Fibroblast of lung (primary cell): ENCODE measurements around the gene CASKIN1. TPM values are rescaled to one million over a fixed set of nuclear protein-coding genes. Genes with fewer than 3 reads are reported as not detected.

Source experiments
- DNase-seq, 2 donors: peaks; one replicate each; pipeline versions ENCODE4 v3.0.0 to v3.0.0-alpha.2; 2010; ENCODE audit warnings: low read depth in 2 of 2
- H2AFZ ChIP-seq: 2 replicates; pipeline ENCODE4 v1.5.1; 2012; ENCODE audit warnings: low read length, control low read depth, inconsistent platforms
- H3K27ac ChIP-seq: 2 replicates; pipeline ENCODE4 v1.5.1; 2011; ENCODE audit warnings: low read length, control low read depth; ENCODE audit not compliant: insufficient read depth
- H3K27me3 ChIP-seq: 2 replicates; pipeline ENCODE4 v1.5.1; 2011; ENCODE audit warnings: mild to moderate bottlenecking, low read length; ENCODE audit not compliant: control insufficient read depth, insufficient read depth
- H3K36me3 ChIP-seq: 2 replicates; pipeline ENCODE4 v1.5.1; 2011; ENCODE audit warnings: low read length; ENCODE audit not compliant: control insufficient read depth, insufficient read depth
- H3K4me1 ChIP-seq: 2 replicates; pipeline ENCODE4 v1.5.1; 2011; ENCODE audit warnings: low read length; ENCODE audit not compliant: control insufficient read depth, insufficient read depth; ENCODE audit errors: extremely low read depth
- H3K4me2 ChIP-seq: 2 replicates; pipeline ENCODE4 v1.5.1; 2011; ENCODE audit warnings: low read length, control low read depth; ENCODE audit not compliant: insufficient read depth; ENCODE audit errors: extremely low read depth
- H3K4me3 ChIP-seq, 4 experiments: fragments of 200-600 bp in 1 of 4; sonication (generic) in 1 of 4; replicated peaks in 1 of 4; 2 replicates each; pipeline ENCODE4 v1.5.1; 2011 to 2016; ENCODE audit warnings: low read length in 4 of 4, low read depth in 3 of 4, mild to moderate bottlenecking in 3 of 4, control low read depth in 2 of 4, inconsistent platforms in 1 of 4, mixed read lengths in 1 of 4; ENCODE audit not compliant: insufficient read depth in 1 of 4; ENCODE audit errors: control extremely low read depth in 1 of 4
- H3K79me2 ChIP-seq: 2 replicates; pipeline ENCODE4 v1.5.1; 2012; ENCODE audit warnings: mild to moderate bottlenecking, low read length, inconsistent platforms; ENCODE audit not compliant: control insufficient read depth, insufficient read depth
- H3K9ac ChIP-seq: 2 replicates; pipeline ENCODE4 v1.5.1; 2011; ENCODE audit warnings: mild to moderate bottlenecking, low read length, control low read depth; ENCODE audit not compliant: insufficient read depth
- H3K9me3 ChIP-seq: 2 replicates; pipeline ENCODE4 v1.5.1; 2012; ENCODE audit warnings: low read depth, low read length; ENCODE audit not compliant: control insufficient read depth, insufficient read depth
- H4K20me1 ChIP-seq: 2 replicates; pipeline ENCODE4 v1.5.1; 2011; ENCODE audit warnings: low read length; ENCODE audit not compliant: control insufficient read depth, insufficient read depth; ENCODE audit errors: extremely low read depth
- CTCF ChIP-seq, 2 donors: IDR thresholded peaks in 1 of 2; conservative IDR thresholded peaks in 1 of 2; 1 replicate in 1 of 2; 2 replicates in 1 of 2; pipeline ENCODE4 v1.5.1; 2011 to 2012; ENCODE audit warnings: low read length in 2 of 2, control low read depth in 1 of 2, inconsistent platforms in 1 of 2, low read depth in 1 of 2, mild to moderate bottlenecking in 1 of 2
- EZH2 ChIP-seq: IDR thresholded peaks from 2 replicates; pipeline ENCODE4 v1.5.1; 2012; ENCODE audit warnings: low read length, control low read depth, mild to moderate bottlenecking; ENCODE audit errors: missing control alignments
- polyA plus RNA-seq, 2 donors: library from polyadenylated mRNA; depleted of rRNA in 1 of 2; stranded (reverse) in 1 of 2; unstranded in 1 of 2; fragments of >200 nt; gene quantifications; 2 replicates each; pipeline ENCODE4 v1.2.1, GENCODE V29; 2011 to 2012; ENCODE audit warnings: missing spikeins in 1 of 2
- total RNA-seq: library from RNA; depleted of rRNA; stranded (reverse); fragments of >200 nt; gene quantifications from 2 replicates; pipeline ENCODE4 v1.2.1, GENCODE V29; 2014

CASKIN1 gene
- total and polyA plus RNA-seq, 2 donors (not counting 1 experiment from before 2014, with no cell fraction given), result 0.01 to 0.17 TPM

GRCh38 chr16:2229091-2229490 lies 32.7 kb upstream of the CASKIN1 start:
- H3K79me2 ChIP-seq, result peaks cover 35% of the 10 kb centered on the region
- peaks cover 2% of the 10 kb centered on the region for H3K4me1 ChIP-seq

GRCh38 chr16:2228161-2228824 lies 31.9 kb upstream of the CASKIN1 start:
- Histone ChIP-seq H3K4me2 (no peak overlapping the region), H3K4me1 (peaks cover 2% of the 10 kb centered on the region), H4K20me1 (no peaks in the 10 kb centered on the region), H2AFZ (no peak overlapping the region), H3K9ac (no peak overlapping the region), H3K27ac (no peak overlapping the region), H3K4me3 (no peak overlapping the region), H3K36me3 (peaks cover 24% of the 10 kb centered on the region), H3K27me3 (no peaks in the 10 kb centered on the region), H3K9me3 (no peaks in the 10 kb centered on the region), H3K79me2 (peaks cover 40% of the 10 kb centered on the region)
- no peak for DNase-seq
- TF ChIP-seq EZH2, result no peak
- no peak for TF ChIP-seq CTCF (conservative IDR thresholded peaks at IDR 0.05 in 1 of 2, IDR thresholded peaks at IDR 0.05 in 1 of 2; ENCODE audit: low read depth in 1 of 2, low read length in 2 of 2)

More at GRCh38 chr16:2229091-2229490, 32.7 kb upstream of the CASKIN1 start:
- H3K4me3 ChIP-seq, result no peak overlapping the region
- H3K27ac ChIP-seq, result no peak overlapping the region
- H3K4me2 ChIP-seq, result no peak overlapping the region
- no peak for DNase-seq
- no peak for TF ChIP-seq CTCF (conservative IDR thresholded peaks at IDR 0.05 in 1 of 2, IDR thresholded peaks at IDR 0.05 in 1 of 2; ENCODE audit: low read depth in 1 of 2, low read length in 2 of 2)
- no peak for TF ChIP-seq EZH2
- no peaks in the 10 kb centered on the region for H3K27me3 ChIP-seq
- H4K20me1 ChIP-seq, result no peaks in the 10 kb centered on the region
- no peak overlapping the region for H3K9ac ChIP-seq
- peaks cover 27% of the 10 kb centered on the region for H3K36me3 ChIP-seq
- H3K9me3 ChIP-seq, result no peaks in the 10 kb centered on the region
- no peak overlapping the region for H2AFZ ChIP-seq

- TF ChIP-seq EZH2 (no peak), CTCF (conservative IDR thresholded peaks at IDR 0.05 in 1 of 2, IDR thresholded peaks at IDR 0.05 in 1 of 2; ENCODE audit: low read depth in 1 of 2, low read length in 2 of 2) (no peak)
- Histone ChIP-seq H3K27me3 (no peaks in the 10 kb centered on the region), H3K9me3 (no peaks in the 10 kb centered on the region), H3K79me2 (peaks cover 40% of the 10 kb centered on the region), H3K4me3 (no peak overlapping the region), H4K20me1 (no peaks in the 10 kb centered on the region), H3K4me2 (no peak overlapping the region), H2AFZ (no peak overlapping the region), H3K36me3 (peaks cover 14% of the 10 kb centered on the region), H3K4me1 (peaks cover 2% of the 10 kb centered on the region), H3K27ac (no peak overlapping the region), H3K9ac (no peak overlapping the region)
- DNase-seq, result no peak
Observed at GRCh38 chr16:2226918-2227317, 30.5 kb upstream of the CASKIN1 start.
